K562 (cell line): ENCODE results near the gene PTGR3. TPM values are rescaled to one million over a fixed set of nuclear protein-coding genes. Genes with fewer than 3 reads are reported as not detected.
A peak's percentile ranks its signal among the peaks of the same experiment; 100 is the strongest.

Source experiments
- ARHGAP35 ChIP-seq: fragments of 450-650 bp; IDR thresholded peaks from 2 replicates; pipeline ENCODE4 v1.6.1; 2018; ENCODE audit not compliant: partially characterized antibody
- BRF1 ChIP-seq: IDR thresholded peaks from 3 replicates; pipeline ENCODE4 v1.6.1; 2011; ENCODE audit warnings: borderline replicate concordance, mild to moderate bottlenecking; ENCODE audit not compliant: insufficient read length; ENCODE audit errors: extremely low read depth
- FOXM1 ChIP-seq, 2 experiments: fragments of 450-650 bp in 1 of 2; sonication (generic) in 1 of 2; formaldehyde crosslinking in 1 of 2; IDR thresholded peaks; 2 replicates each; pipeline versions ENCODE4 v1.6.1 to v1.9.0; 2017 to 2022; ENCODE audit warnings: low read depth in 2 of 2, mild to moderate bottlenecking in 2 of 2, missing genetic modification reagents in 1 of 2, moderate library complexity in 1 of 2
- HIVEP1 ChIP-seq: fragments of 250-450 bp; sonication (Bioruptor Pico); IDR thresholded peaks from 2 replicates; pipeline ENCODE4 v1.4.0; 2020; ENCODE audit warnings: mild to moderate bottlenecking
- MYBL2 ChIP-seq, 2 experiments: fragments of 450-650 bp in 1 of 2; sonication (generic) in 1 of 2; formaldehyde crosslinking in 1 of 2; IDR thresholded peaks; 2 replicates each; pipeline versions ENCODE4 v1.6.1 to v1.8.1; 2017 to 2022; ENCODE audit warnings: borderline replicate concordance in 1 of 2, inconsistent platforms in 1 of 2, low read depth in 1 of 2, mild to moderate bottlenecking in 1 of 2, missing genetic modification reagents in 1 of 2, moderate library complexity in 1 of 2
- PRPF4 ChIP-seq: fragments of 200-400 bp; formaldehyde crosslinking; IDR thresholded peaks from one replicate; pipeline ENCODE4 v1.6.1; 2017; ENCODE audit warnings: low read length, low read depth, mild to moderate bottlenecking; ENCODE audit not compliant: insufficient read depth, poor library complexity, severe bottlenecking
- RBM25 ChIP-seq: fragments of 200-400 bp; formaldehyde crosslinking; IDR thresholded peaks from 2 replicates; pipeline ENCODE4 v1.6.1; 2018; ENCODE audit warnings: low read length, low read depth, moderate library complexity; ENCODE audit not compliant: severe bottlenecking
- SAFB ChIP-seq: fragments of 200-400 bp; formaldehyde crosslinking; IDR thresholded peaks from 2 replicates; pipeline ENCODE4 v1.6.1; 2017; ENCODE audit warnings: low read depth, low read length, borderline replicate concordance
- TRIM24 ChIP-seq, 2 experiments: fragments of 450-650 bp; IDR thresholded peaks; 2 replicates each; pipeline ENCODE4 v1.6.1; 2016
- U2AF1 ChIP-seq: fragments of 200-400 bp; formaldehyde crosslinking; optimal IDR thresholded peaks from 2 replicates; pipeline ENCODE3; 2017; ENCODE audit warnings: mild to moderate bottlenecking, low read depth, low read length, moderate library complexity
- ZNF274 ChIP-seq: IDR thresholded peaks from 2 replicates; pipeline ENCODE4 v1.6.1; 2011; ENCODE audit warnings: low read depth, mild to moderate bottlenecking, low read length, moderate library complexity, borderline replicate concordance
- polyA plus RNA-seq, 8 experiments: library from polyadenylated mRNA; depleted of rRNA in 4 of 8; stranded (reverse) in 5 of 8; unstranded in 3 of 8; fragments of >200 nt; fragmentation: Nextera tagmentation in 2 of 8; fragmentation: Illumina TruSeq in 1 of 8; extraction: Ambion mirVana in 2 of 8; extraction: Trizol in 1 of 8; gene quantifications; 2 replicates each; pipeline versions ENCODE4 v1.2.1 to v1.2.3, GENCODE V29; 2011 to 2014; ENCODE audit warnings: inconsistent platforms in 1 of 8, missing spikeins in 1 of 8
- total RNA-seq, 7 experiments: library from RNA; depleted of rRNA in 6 of 7; stranded (reverse); fragments of >200 nt in 6 of 7; fragmentation: Illumina TruSeq in 2 of 7; extraction: Trizol in 2 of 7; gene quantifications; 2 replicates each; pipeline versions ENCODE4 v1.2.1 to v1.2.3, GENCODE V29; 2011 to 2021; ENCODE audit warnings: low replicate concordance in 1 of 7
- TF ChIP-seq, protein P1 (sequence below), 2 experiments: IDR thresholded peaks; 2 replicates each; pipeline ENCODE4 v1.6.1; 2011; ENCODE audit warnings: borderline replicate concordance in 1 of 2, control low read depth in 1 of 2, low read depth in 1 of 2, low read length in 1 of 2, mild to moderate bottlenecking in 1 of 2, mixed read lengths in 1 of 2, moderate library complexity in 1 of 2; ENCODE audit not compliant: insufficient read depth in 1 of 2, insufficient read length in 1 of 2, poor library complexity in 1 of 2, severe bottlenecking in 1 of 2; ENCODE audit errors: extremely low read depth in 1 of 2
- TF ChIP-seq, protein P2 (sequence below): fragments of 450-650 bp; formaldehyde crosslinking; IDR thresholded peaks from 2 replicates; pipeline ENCODE4 v1.4.0; 2020; ENCODE audit warnings: mild to moderate bottlenecking, moderate library complexity
- TF ChIP-seq, protein P3 (sequence below): fragments of 450-650 bp; formaldehyde crosslinking; IDR thresholded peaks from 2 replicates; pipeline ENCODE4 v1.4.0; 2022; ENCODE audit warnings: mild to moderate bottlenecking, moderate library complexity
- TF ChIP-seq, protein P4 (sequence below): fragments of 250-450 bp; sonication (Bioruptor Pico); IDR thresholded peaks from 2 replicates; pipeline ENCODE4 v1.5.0; 2020; ENCODE audit warnings: mild to moderate bottlenecking, borderline replicate concordance
- TF ChIP-seq, protein P5 (sequence below): fragments of 450-650 bp; IDR thresholded peaks from 2 replicates; pipeline ENCODE4 v1.6.1; 2016; ENCODE audit warnings: mild to moderate bottlenecking

PTGR3 gene
- total and polyA plus RNA-seq, 9 of the 15 experiments (the other 6 are each of a cell fraction or from before 2014, with no cell fraction given) = 4.1 to 32.3 (median 15.3) TPM

DNA sequence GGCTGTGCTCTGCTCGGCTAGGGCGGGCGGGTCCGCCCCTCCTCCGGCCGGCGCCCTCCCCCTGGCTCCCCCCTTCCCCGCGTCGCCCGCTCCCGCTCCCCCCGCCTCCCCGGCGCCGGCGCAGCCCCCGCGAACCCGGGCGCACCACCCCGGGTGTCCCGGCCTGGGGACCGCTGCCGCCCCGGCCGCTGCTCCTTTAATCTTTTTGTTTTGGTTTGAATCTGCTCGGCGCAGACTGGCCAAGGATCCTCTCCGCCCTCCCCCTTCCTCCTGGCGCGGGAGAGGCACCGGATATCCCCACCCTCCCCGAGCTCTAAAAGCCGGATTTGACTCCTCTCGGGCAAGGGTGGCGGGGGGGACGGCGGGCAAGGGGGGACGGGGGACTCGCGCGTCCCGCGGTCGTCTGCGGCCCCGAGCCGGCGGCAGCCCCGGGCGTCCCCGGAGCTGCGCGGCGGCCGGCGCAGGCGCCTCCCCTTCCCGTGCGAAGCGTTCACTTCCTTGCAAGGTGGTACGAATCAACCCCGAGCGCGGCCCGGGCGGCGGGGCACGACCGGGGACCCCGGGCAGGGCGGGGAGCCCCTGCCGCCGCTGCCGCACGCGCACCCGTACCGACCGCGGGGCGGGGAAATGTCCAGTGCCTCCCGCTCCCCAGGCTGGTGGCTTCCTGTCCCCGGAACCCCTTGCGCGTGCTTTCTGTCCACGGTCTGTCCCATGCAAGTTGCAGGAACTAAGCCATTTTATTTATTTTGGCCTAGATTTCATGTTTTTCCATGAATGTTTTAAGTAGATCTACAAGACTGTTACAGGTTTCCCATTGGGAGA is at the start of gene PTGR3 (continued):
- TF ChIP-seq, protein P1, sequence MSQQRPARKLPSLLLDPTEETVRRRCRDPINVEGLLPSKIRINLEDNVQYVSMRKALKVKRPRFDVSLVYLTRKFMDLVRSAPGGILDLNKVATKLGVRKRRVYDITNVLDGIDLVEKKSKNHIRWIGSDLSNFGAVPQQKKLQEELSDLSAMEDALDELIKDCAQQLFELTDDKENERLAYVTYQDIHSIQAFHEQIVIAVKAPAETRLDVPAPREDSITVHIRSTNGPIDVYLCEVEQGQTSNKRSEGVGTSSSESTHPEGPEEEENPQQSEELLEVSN (IDR thresholded peaks at IDR 0.05; ENCODE audit: borderline replicate concordance in 1 of 2, extremely low read depth in 1 of 2, insufficient read depth in 1 of 2, insufficient read length in 1 of 2, low read depth in 1 of 2, low read length in 1 of 2, poor library complexity in 1 of 2, severe bottlenecking in 1 of 2) = peak in 1 of 2 experiments; percentile 61
- TF ChIP-seq SAFB (0 out of 2 replicates have a peak, but pooled peaks have one; percentile 28), U2AF1 (no peak), TRIM24 (IDR thresholded peaks at IDR 0.05) (no peak), HIVEP1 (CRISPR knock-in tag) (no peak), ARHGAP35 (no peak), FOXM1 (IDR thresholded peaks at IDR 0.05; ENCODE audit: low read depth) (peak; percentile 74), FOXM1 (CRISPR knock-in tag; IDR thresholded peaks at IDR 0.05; ENCODE audit: low read depth) (peak; percentile 78; the same call in 1 of the 2 replicates), MYBL2 (IDR thresholded peaks at IDR 0.05; ENCODE audit: low read depth) (peak; percentile 51; the same call in 1 of the 2 replicates), MYBL2 (CRISPR knock-in tag; IDR thresholded peaks at IDR 0.05; ENCODE audit: borderline replicate concordance) (no peak), BRF1 (no peak), ZNF274 (no peak), RBM25 (no peak), PRPF4 (no peak)
- TF ChIP-seq, protein P2, sequence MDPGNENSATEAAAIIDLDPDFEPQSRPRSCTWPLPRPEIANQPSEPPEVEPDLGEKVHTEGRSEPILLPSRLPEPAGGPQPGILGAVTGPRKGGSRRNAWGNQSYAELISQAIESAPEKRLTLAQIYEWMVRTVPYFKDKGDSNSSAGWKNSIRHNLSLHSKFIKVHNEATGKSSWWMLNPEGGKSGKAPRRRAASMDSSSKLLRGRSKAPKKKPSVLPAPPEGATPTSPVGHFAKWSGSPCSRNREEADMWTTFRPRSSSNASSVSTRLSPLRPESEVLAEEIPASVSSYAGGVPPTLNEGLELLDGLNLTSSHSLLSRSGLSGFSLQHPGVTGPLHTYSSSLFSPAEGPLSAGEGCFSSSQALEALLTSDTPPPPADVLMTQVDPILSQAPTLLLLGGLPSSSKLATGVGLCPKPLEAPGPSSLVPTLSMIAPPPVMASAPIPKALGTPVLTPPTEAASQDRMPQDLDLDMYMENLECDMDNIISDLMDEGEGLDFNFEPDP (CRISPR knock-in tag) = no peak
- TF ChIP-seq, protein P3, sequence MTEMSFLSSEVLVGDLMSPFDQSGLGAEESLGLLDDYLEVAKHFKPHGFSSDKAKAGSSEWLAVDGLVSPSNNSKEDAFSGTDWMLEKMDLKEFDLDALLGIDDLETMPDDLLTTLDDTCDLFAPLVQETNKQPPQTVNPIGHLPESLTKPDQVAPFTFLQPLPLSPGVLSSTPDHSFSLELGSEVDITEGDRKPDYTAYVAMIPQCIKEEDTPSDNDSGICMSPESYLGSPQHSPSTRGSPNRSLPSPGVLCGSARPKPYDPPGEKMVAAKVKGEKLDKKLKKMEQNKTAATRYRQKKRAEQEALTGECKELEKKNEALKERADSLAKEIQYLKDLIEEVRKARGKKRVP (CRISPR knock-in tag) = no peak
- TF ChIP-seq, protein P4, sequence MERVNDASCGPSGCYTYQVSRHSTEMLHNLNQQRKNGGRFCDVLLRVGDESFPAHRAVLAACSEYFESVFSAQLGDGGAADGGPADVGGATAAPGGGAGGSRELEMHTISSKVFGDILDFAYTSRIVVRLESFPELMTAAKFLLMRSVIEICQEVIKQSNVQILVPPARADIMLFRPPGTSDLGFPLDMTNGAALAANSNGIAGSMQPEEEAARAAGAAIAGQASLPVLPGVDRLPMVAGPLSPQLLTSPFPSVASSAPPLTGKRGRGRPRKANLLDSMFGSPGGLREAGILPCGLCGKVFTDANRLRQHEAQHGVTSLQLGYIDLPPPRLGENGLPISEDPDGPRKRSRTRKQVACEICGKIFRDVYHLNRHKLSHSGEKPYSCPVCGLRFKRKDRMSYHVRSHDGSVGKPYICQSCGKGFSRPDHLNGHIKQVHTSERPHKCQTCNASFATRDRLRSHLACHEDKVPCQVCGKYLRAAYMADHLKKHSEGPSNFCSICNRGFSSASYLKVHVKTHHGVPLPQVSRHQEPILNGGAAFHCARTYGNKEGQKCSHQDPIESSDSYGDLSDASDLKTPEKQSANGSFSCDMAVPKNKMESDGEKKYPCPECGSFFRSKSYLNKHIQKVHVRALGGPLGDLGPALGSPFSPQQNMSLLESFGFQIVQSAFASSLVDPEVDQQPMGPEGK = no peak
- TF ChIP-seq, protein P5, sequence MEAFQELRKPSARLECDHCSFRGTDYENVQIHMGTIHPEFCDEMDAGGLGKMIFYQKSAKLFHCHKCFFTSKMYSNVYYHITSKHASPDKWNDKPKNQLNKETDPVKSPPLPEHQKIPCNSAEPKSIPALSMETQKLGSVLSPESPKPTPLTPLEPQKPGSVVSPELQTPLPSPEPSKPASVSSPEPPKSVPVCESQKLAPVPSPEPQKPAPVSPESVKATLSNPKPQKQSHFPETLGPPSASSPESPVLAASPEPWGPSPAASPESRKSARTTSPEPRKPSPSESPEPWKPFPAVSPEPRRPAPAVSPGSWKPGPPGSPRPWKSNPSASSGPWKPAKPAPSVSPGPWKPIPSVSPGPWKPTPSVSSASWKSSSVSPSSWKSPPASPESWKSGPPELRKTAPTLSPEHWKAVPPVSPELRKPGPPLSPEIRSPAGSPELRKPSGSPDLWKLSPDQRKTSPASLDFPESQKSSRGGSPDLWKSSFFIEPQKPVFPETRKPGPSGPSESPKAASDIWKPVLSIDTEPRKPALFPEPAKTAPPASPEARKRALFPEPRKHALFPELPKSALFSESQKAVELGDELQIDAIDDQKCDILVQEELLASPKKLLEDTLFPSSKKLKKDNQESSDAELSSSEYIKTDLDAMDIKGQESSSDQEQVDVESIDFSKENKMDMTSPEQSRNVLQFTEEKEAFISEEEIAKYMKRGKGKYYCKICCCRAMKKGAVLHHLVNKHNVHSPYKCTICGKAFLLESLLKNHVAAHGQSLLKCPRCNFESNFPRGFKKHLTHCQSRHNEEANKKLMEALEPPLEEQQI = no peak
